HG03575 (cell line): ENCODE results near the gene KRTAP22-2.

Experiments used
- ATAC-seq: cut with Tn5 transposase; IDR thresholded peaks from one replicate; pipeline ENCODE4 v1.9.1; 2021; ENCODE audit not compliant: unreplicated experiment, insufficient number of reproducible peaks, low FRiP score; ENCODE audit errors: extremely low read depth

Gene KRTAP22-2

GRCh38 chr21:30590297-30590696 lies at the start of gene KRTAP22-2:
Gene KRTAP22-2 (minus strand): TSS chr21:30590397.
- no peak for ATAC-seq

DNA sequence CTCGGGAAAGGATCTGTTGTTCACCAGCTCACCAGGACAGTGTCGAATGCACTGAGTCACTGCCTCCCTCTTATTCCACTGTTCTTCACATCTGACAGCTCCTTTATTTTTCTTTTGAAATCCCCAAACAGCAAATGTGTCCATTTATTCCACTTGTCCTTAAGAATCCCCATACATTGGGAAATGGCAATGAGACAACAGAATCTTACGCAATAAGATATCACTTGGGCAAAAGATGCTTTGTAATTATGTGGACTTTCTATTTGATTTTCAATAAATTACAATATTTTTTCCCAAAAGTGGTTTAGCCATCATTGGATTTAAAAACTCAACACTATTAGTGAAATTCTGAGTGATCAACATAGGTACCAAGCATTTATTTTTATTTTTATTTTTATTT lies 48.5 kb upstream of the KRTAP22-2 start:
- ATAC-seq, result no peak

DNA sequence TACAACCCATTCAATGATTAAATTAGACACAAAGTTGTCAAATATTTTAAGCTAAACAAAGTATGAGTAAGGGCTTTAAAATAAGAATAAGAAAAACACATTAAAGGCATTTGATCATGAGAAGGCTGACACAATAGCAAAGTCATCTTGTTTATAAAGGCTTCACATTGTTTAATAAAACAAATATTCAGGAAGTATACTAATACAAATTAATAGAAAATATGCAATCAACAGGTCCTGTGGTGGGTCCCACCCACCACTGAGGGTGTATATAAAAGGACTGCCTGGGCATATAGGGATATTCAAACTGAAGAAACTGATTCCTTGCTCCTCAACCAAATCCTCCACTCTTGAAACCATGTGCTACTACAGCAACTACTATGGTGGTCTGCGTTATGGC lies 44.7 kb upstream of the KRTAP22-2 start, which contains the start of gene KRTAP20-2:
Gene KRTAP20-2 (plus strand): TSS at position 301 of the 400 bp plus-strand sequence. CDS start 58 bp downstream, at position 359.
- no peak for ATAC-seq

GRCh38 chr21:30629200-30629599 lies 39.0 kb upstream of the KRTAP22-2 start:
- no peak for ATAC-seq

DNA sequence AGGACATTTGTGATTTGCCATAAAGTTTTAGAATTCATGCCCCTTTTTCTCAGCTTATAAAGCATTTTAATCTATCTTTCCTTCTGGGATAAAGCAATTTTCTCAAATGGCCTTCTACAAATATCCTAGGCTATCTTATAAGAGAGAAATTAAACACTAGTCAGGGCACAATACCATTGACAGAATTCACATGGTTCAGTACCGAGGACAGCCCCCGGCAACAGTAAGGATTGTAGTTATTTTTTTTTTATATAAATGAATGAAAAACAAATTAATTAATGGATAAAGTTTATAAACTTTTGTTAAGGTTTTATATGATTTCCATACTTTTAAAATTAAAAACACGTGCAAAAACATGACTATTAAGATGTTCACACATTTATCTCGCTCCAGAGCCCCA lies 37.9 kb upstream of the KRTAP22-2 start:
- ATAC-seq, result no peak

DNA sequence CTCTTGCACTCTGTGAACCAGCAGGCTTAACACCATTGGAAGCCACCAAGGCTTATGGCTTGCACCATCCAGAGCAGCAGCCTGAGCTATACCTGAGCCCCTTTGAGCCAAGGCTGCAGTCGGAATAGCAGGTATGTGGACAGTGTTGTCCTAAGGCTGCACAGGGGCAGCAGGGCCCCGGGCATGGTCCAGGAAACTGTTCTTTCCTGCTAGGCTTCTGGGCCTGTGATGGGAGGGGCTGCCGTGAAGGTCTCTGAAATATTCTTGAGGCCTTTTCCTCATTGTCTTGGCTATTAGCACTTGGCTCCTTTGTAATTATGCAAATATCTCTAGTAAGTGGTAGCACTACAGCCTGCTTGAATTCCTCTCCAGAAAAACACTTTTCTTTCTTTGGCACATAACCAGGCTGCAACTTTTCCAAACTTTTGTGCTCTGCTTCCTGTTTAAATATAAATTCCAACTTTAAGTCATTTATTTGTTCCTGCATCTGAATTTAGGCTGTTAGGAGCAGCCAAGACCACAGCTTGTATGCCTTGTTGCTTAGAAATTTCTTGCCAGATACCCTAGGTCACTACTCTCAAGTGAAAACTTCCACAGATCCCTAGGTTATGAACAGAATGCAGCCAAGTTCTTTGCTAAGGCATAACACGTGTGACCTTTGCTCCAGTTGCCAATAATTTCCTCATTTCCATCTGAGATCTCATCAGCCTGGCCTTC lies 35.4 kb upstream of the KRTAP22-2 start:
- ATAC-seq, result no peak

DNA sequence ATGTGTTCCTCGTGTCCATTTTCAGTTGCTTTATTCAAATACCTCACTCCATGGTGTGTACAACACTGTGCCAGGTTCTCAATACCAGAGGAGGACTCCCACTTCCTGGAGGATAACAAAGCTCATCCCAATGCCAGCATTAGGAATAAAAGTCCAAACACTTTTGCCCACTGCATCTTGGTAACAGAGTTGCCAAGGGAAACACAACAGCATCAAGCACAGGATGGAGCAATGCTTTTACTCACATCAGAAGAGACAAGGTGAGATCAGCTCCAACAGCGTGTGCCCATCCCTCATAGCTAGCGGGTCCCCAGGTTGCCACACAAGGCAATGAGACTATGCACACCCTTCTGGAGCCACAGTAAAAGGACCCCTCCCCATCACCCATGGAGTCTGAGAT lies 33.2 kb upstream of the KRTAP22-2 start:
- ATAC-seq, result no peak

- ATAC-seq, result no peak
These were observed 30.3 kb upstream of the KRTAP22-2 start, which contains the start of gene KRTAP20-4 for GRCh38 chr21:30620522-30620921. Gene KRTAP20-4 (plus strand): TSS chr21:30620627.

GRCh38 chr21:30620080-30620479 lies 29.9 kb upstream of the KRTAP22-2 start:
- ATAC-seq, result no peak

DNA sequence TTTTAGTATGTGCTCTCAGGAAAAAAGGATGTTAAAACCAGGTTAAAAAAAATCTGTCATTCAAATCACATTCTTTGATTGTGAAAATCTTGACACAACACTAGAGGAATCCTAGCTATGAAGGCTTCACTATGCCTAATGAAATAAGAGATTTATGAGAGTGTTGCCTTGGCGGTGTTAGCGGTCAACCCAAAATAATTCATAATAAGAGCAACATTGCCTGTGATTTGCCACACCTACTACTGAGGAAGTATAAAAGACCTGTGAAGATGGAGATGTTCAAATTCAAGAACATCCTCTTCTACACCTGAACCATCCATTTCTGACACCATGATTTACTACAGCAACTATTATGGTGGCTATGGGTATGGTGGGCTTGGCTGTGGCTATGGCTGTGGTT lies 25.9 kb upstream of the KRTAP22-2 start, which contains the start of gene KRTAP20-1:
Gene KRTAP20-1 (plus strand): TSS at position 301 of the 400 bp plus-strand sequence. CDS start 30 bp downstream, at position 331.
- ATAC-seq, result no peak

- ATAC-seq, result no peak
These were observed 25.0 kb upstream of the KRTAP22-2 start for GRCh38 chr21:30615199-30615598.

DNA sequence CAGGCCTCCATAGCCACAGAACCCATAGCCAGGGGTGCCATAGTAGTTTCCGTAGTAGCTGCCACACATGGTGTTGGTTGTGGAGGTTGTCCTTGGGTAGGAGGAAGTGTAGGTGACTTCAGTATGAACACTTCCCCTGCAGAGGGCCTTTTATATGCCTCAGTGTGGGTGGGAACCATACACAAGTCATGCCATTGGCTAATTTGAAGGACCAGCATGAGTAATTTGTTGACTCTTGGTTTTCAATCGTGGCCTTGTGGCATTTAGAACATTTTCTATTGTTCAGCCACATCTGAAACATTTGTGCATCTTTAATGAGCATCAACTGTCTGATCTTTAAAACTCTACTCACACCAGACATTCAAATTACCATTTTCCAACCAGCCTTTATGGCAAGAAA lies 23.6 kb upstream of the KRTAP22-2 start, which contains the start of gene KRTAP6-1:
Gene KRTAP6-1 (minus strand): TSS at position 95 of the 400 bp plus-strand sequence. CDS start 26 bp downstream, at position 69.
- no peak for ATAC-seq

- no peak for ATAC-seq
These were observed 21.9 kb upstream of the KRTAP22-2 start for GRCh38 chr21:30612132-30612531.

DNA sequence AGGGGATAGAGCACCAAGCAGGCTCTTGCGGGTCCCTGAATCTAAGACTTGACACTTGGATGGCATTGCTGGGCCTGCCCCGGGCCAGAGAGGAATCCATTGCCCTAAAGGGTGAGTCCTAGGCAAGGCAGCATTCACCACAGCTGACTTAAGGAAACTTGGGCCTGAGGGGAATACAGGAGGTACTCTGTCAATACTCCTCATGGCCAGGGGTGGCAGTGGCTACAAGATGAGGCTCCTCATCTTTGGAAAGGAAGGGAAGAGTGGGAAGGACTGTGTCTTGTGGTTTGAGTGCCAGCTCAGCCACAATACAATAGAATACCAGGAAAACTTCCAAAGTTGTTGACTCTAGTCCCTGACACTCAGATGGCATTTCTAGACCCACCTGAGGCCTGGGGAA lies 15.8 kb upstream of the KRTAP22-2 start:
- ATAC-seq, result no peak

DNA sequence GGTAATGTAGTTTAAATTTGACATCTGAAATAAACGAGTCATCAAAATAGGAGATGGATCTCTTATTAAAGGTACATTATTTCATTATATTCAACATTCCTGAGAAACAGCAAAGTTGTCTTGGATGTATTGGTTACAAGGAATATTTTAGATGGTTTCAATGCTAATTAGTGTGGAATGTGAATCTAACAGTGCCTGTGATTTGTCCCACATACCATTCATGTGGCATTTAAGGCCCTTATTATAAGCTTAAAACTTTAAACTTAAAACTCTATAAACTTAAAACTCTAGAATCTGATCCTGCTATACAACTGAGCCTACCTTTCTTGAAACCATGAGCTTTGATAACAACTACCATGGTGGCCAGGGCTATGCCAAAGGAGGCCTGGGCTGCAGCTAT lies 10.6 kb upstream of the KRTAP22-2 start, which contains the start of gene KRTAP22-1:
Gene KRTAP22-1 (plus strand): TSS at position 301 of the 400 bp plus-strand sequence.
- ATAC-seq, result no peak

DNA sequence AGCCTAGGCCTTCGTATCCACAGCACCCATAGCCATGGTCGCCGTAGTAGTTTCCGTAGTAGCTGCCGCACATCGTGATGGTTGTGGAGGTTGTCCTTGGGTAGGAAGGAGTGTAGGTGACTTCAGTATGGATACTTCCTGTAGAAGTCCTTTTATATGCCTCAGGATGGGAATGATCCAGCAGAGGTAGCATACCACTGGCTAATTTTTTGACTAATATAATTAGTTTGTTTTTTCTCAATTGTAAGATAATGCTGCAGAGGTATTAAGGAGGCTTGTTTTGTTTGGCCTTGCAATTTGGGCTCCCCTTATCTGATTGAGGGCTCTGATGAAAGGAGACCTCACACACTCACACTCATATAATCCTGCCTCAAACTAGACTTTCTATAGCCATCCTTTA lies 8.6 kb upstream of the KRTAP22-2 start, which contains the start of gene KRTAP6-2:
Gene KRTAP6-2 (minus strand): TSS at position 101 of the 400 bp plus-strand sequence. CDS start 28 bp downstream, at position 73.
- no peak for ATAC-seq

DNA sequence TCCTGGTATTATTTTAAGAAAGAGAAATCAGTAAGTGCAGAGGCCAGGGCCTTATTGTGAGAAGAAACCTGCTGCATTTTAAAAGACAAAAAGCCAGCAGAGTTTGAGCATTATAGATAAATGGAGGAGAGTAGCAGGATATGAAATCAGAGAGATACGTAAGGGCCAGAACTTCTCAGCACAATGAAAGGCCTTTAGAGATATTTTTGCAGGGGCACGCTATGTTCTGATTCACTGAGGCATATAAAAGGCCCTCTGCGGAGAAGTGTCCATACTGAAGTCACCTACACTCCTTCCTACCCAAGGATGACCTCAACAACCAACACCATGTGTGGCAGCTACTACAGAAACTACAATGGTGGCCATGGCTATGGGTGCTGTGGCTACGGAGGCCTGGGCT lies 1.9 kb upstream of the KRTAP22-2 start, which contains the start of gene KRTAP6-3:
Gene KRTAP6-3 (plus strand): TSS at position 301 of the 400 bp plus-strand sequence. CDS start 6 bp downstream, at position 307.
- ATAC-seq, result no peak

GRCh38 chr21:30582870-30583269 lies 7.3 kb downstream of the KRTAP22-2 start:
- ATAC-seq, result no peak

- no peak for ATAC-seq
These were observed 10.1 kb downstream of the KRTAP22-2 start for GRCh38 chr21:30580132-30580531.

GRCh38 chr21:30579346-30579745 lies 10.9 kb downstream of the KRTAP22-2 start:
- no peak for ATAC-seq
